SK-N-SH treated with all-trans-retinoic acid at 6 μM for 48 hours (cell line): Measurements from ENCODE around the gene PROK1.

Experiments used
- ESRRG ChIP-seq: fragments of 250-450 bp; sonication (Bioruptor Pico); IDR thresholded peaks from 2 replicates; pipeline ENCODE4 v1.6.1; 2021; ENCODE audit warnings: mild to moderate bottlenecking
- OSR1 ChIP-seq: fragments of 250-450 bp; sonication (Bioruptor Pico); IDR thresholded peaks from 2 replicates; pipeline ENCODE4 v1.8.0; 2022; ENCODE audit warnings: moderate library complexity, mild to moderate bottlenecking, inconsistent platforms
- ZFP3 ChIP-seq: fragments of 250-450 bp; sonication (Bioruptor Pico); IDR thresholded peaks from 2 replicates; pipeline ENCODE4 v1.5.0; 2020; ENCODE audit warnings: mild to moderate bottlenecking, moderate library complexity
- ZNF565 ChIP-seq: fragments of 450-650 bp; formaldehyde crosslinking; conservative IDR thresholded peaks from 2 replicates; pipeline ENCODE4 v1.5.0; 2020; ENCODE audit warnings: low read depth, mild to moderate bottlenecking, moderate library complexity
- TF ChIP-seq, protein P1 (sequence below): fragments of 250-450 bp; sonication (Bioruptor Pico); IDR thresholded peaks from 2 replicates; pipeline ENCODE4 v1.8.0; 2020; ENCODE audit warnings: mild to moderate bottlenecking, moderate library complexity, borderline replicate concordance
- TF ChIP-seq, protein P2 (sequence below): fragments of 250-450 bp; sonication (Bioruptor Pico); IDR thresholded peaks from 2 replicates; pipeline ENCODE4 v1.5.1; 2021; ENCODE audit warnings: mild to moderate bottlenecking, moderate library complexity

DNA sequence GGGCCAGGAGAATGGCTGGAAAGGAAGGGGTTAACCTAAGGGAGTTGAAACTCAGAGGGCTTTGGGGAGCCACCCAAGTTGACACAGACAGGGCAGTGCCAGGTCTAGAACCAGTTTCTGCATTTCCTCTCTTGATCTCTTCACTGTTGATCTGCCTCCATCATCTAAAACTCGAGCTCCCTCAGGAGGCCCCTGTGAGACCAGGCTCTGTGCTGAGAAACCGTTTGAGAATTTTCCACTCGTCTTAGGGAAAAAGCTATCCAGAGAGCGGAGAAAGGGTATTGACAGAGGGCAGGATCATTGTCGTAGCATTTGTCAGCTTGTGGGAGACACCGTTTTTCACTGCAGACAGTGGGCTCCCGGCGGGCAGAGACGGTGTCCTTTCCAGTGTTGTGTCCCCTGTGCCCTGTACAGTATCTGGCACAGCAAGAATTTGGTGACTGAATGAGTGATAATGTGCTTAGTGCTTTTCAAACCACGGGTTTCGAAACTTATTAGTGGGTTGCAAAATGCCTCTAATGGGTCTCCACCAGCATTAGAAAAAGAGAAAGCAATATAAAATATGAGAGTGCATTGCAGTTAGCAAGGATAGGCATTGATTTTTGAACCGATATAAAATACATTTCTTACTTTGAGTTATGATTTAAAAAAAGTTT is 31.1 kb downstream of the PROK1 start:
- no peak for TF ChIP-seq ESRRG (CRISPR knock-in tag)
- no peak for TF ChIP-seq OSR1 (CRISPR knock-in tag)
- TF ChIP-seq, protein P1, sequence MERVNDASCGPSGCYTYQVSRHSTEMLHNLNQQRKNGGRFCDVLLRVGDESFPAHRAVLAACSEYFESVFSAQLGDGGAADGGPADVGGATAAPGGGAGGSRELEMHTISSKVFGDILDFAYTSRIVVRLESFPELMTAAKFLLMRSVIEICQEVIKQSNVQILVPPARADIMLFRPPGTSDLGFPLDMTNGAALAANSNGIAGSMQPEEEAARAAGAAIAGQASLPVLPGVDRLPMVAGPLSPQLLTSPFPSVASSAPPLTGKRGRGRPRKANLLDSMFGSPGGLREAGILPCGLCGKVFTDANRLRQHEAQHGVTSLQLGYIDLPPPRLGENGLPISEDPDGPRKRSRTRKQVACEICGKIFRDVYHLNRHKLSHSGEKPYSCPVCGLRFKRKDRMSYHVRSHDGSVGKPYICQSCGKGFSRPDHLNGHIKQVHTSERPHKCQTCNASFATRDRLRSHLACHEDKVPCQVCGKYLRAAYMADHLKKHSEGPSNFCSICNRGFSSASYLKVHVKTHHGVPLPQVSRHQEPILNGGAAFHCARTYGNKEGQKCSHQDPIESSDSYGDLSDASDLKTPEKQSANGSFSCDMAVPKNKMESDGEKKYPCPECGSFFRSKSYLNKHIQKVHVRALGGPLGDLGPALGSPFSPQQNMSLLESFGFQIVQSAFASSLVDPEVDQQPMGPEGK (CRISPR knock-in tag): no peak
- TF ChIP-seq ZFP3: no peak
- TF ChIP-seq, protein P2, sequence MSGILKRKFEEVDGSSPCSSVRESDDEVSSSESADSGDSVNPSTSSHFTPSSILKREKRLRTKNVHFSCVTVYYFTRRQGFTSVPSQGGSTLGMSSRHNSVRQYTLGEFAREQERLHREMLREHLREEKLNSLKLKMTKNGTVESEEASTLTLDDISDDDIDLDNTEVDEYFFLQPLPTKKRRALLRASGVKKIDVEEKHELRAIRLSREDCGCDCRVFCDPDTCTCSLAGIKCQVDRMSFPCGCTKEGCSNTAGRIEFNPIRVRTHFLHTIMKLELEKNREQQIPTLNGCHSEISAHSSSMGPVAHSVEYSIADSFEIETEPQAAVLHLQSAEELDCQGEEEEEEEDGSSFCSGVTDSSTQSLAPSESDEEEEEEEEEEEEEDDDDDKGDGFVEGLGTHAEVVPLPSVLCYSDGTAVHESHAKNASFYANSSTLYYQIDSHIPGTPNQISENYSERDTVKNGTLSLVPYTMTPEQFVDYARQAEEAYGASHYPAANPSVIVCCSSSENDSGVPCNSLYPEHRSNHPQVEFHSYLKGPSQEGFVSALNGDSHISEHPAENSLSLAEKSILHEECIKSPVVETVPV (CRISPR knock-in tag): no peak
- TF ChIP-seq ZNF565 (CRISPR knock-in tag): no peak
